ENCODE measurements around the gene ZNF619.

The ZNF619 gene

GRCh38 chr3:40477666-40478065, 744 bp downstream of the ZNF619 start:
- Histone ChIP-seq H2BK12ac (ENCODE audit: low read length in 2 of 2) (no peak overlapping the region), H3K9me3 (ENCODE audit: control insufficient read depth, low read length) (no peaks in the 10 kb centered on the region), H2BK120ac (ENCODE audit: low read depth, low read length) (no peak overlapping the region), H4K91ac (ENCODE audit: low read length) (no peak overlapping the region), H2AFZ (ENCODE audit: low read depth, low read length) (peak overlapping the region; percentile 43), H3K79me1 (replicated peaks; ENCODE audit: low read length, poor library complexity, severe bottlenecking) (peaks cover 12% of the 10 kb centered on the region), H2BK5ac (ENCODE audit: low read depth, low read length, poor library complexity, severe bottlenecking) (no peak overlapping the region), H3K4me1 (ENCODE audit: control insufficient read depth, insufficient read depth, low read depth, low read length) (peaks cover 3% of the 10 kb centered on the region), H3K23ac (ENCODE audit: low read length in 2 of 2) (no peak overlapping the region), H3K4ac (ENCODE audit: low read depth in 1 of 2, low read length in 2 of 2) (no peak overlapping the region), H3K4me2 (ENCODE audit: low read length, poor library complexity, severe bottlenecking) (peak overlapping the region; percentile 66), H3K14ac (ENCODE audit: low read length in 2 of 2) (no peak overlapping the region), H2BK15ac (ENCODE audit: low read depth, poor library complexity, severe bottlenecking) (no peak overlapping the region), H2AK5ac (ENCODE audit: low read length, severe bottlenecking) (no peak overlapping the region), H3K27me3 (ENCODE audit: control insufficient read depth in 1 of 2, insufficient read depth in 1 of 2, low read length in 2 of 2) (no peaks in the 10 kb centered on the region), H3K4me3 (ENCODE audit: insufficient read depth in 1 of 2, low read depth in 1 of 2, low read length in 2 of 2) (peak overlapping the region in 1 of 2 experiments; percentile 96), H3K27ac (ENCODE audit: low read length, poor library complexity, severe bottlenecking) (no peak overlapping the region), H4K8ac (ENCODE audit: low read length) (peak overlapping the region; percentile 94), H3K9ac (ENCODE audit: low read length) (peak overlapping the region; percentile 95), H3K18ac (ENCODE audit: low read depth in 1 of 2, low read length in 2 of 2) (no peak overlapping the region), H3K36me3 (ENCODE audit: control insufficient read depth in 1 of 2, insufficient read depth in 2 of 2, low read depth in 1 of 2, low read length in 2 of 2) (peaks cover 13 to 40% of the 10 kb centered on the region in 2 experiments)
- peak; percentile 16 for DNase-seq
- 98% methylated on average over 3 of the region's 4 CpGs for WGBS

GRCh38 chr3:40487172-40487571, 10.2 kb downstream of the ZNF619 start:
- Histone ChIP-seq H3K27ac (ENCODE audit: low read length, poor library complexity, severe bottlenecking) (no peak overlapping the region), H3K4me1 (ENCODE audit: control insufficient read depth, insufficient read depth, low read depth, low read length) (no peaks in the 10 kb centered on the region), H3K9me3 (ENCODE audit: control insufficient read depth, low read length) (peaks cover 24% of the 10 kb centered on the region), H3K4me2 (ENCODE audit: low read length, poor library complexity, severe bottlenecking) (no peak overlapping the region), H3K36me3 (ENCODE audit: control insufficient read depth in 1 of 2, insufficient read depth in 2 of 2, low read depth in 1 of 2, low read length in 2 of 2) (peaks cover 21 to 53% of the 10 kb centered on the region in 2 experiments), H3K18ac (ENCODE audit: low read depth in 1 of 2, low read length in 2 of 2) (no peak overlapping the region), H3K27me3 (ENCODE audit: control insufficient read depth in 1 of 2, insufficient read depth in 1 of 2, low read length in 2 of 2) (no peaks in the 10 kb centered on the region), H4K91ac (ENCODE audit: low read length) (no peak overlapping the region), H2BK120ac (ENCODE audit: low read depth, low read length) (no peak overlapping the region), H2BK12ac (ENCODE audit: low read length in 2 of 2) (no peak overlapping the region), H3K79me1 (replicated peaks; ENCODE audit: low read length, poor library complexity, severe bottlenecking) (peaks cover 2% of the 10 kb centered on the region), H2BK5ac (ENCODE audit: low read depth, low read length, poor library complexity, severe bottlenecking) (no peak overlapping the region), H3K4me3 (ENCODE audit: insufficient read depth in 1 of 2, low read depth in 1 of 2, low read length in 2 of 2) (no peak overlapping the region), H3K23ac (ENCODE audit: low read length in 2 of 2) (no peak overlapping the region), H3K4ac (ENCODE audit: low read depth in 1 of 2, low read length in 2 of 2) (no peak overlapping the region), H2BK15ac (ENCODE audit: low read depth, poor library complexity, severe bottlenecking) (no peak overlapping the region), H3K9ac (ENCODE audit: low read length) (no peak overlapping the region), H2AK5ac (ENCODE audit: low read length, severe bottlenecking) (no peak overlapping the region), H3K14ac (ENCODE audit: low read length in 2 of 2) (no peak overlapping the region), H2AFZ (ENCODE audit: low read depth, low read length) (no peak overlapping the region), H4K8ac (ENCODE audit: low read length) (no peak overlapping the region)
- 100% methylated on average over 3 of the region's 3 CpGs for WGBS
- DNase-seq: no peak

GRCh38 chr3:40490916-40491315, 14.0 kb downstream of the ZNF619 start:
- no peak overlapping the region for H2BK12ac ChIP-seq (ENCODE audit: low read length in 2 of 2)
- no peak overlapping the region for H3K18ac ChIP-seq (ENCODE audit: low read depth in 1 of 2, low read length in 2 of 2)
- no peak for DNase-seq
- H2BK5ac ChIP-seq (ENCODE audit: low read depth, low read length, poor library complexity, severe bottlenecking): no peak overlapping the region
- H3K27ac ChIP-seq (ENCODE audit: low read length, poor library complexity, severe bottlenecking): no peak overlapping the region
- H3K4me3 ChIP-seq (ENCODE audit: insufficient read depth in 1 of 2, low read depth in 1 of 2, low read length in 2 of 2): no peak overlapping the region
- no peak overlapping the region for H3K14ac ChIP-seq (ENCODE audit: low read length in 2 of 2)
- H2BK120ac ChIP-seq (ENCODE audit: low read depth, low read length): no peak overlapping the region
- no peak overlapping the region for H2AFZ ChIP-seq (ENCODE audit: low read depth, low read length)
- H3K23ac ChIP-seq (ENCODE audit: low read length in 2 of 2): no peak overlapping the region
- H3K79me1 ChIP-seq (replicated peaks; ENCODE audit: low read length, poor library complexity, severe bottlenecking): no peaks in the 10 kb centered on the region
- 90% methylated on average over 2 of the region's 5 CpGs for WGBS
- no peak overlapping the region for H4K91ac ChIP-seq (ENCODE audit: low read length)
- H2BK15ac ChIP-seq (ENCODE audit: low read depth, poor library complexity, severe bottlenecking): no peak overlapping the region
- H3K27me3 ChIP-seq (ENCODE audit: control insufficient read depth in 1 of 2, insufficient read depth in 1 of 2, low read length in 2 of 2): no peaks in the 10 kb centered on the region
- no peak overlapping the region for H3K4me2 ChIP-seq (ENCODE audit: low read length, poor library complexity, severe bottlenecking)
- H2AK5ac ChIP-seq (ENCODE audit: low read length, severe bottlenecking): no peak overlapping the region
- H3K4me1 ChIP-seq (ENCODE audit: control insufficient read depth, insufficient read depth, low read depth, low read length): no peaks in the 10 kb centered on the region
- H3K36me3 ChIP-seq (ENCODE audit: control insufficient read depth in 1 of 2, insufficient read depth in 2 of 2, low read depth in 1 of 2, low read length in 2 of 2): peaks cover 12 to 25% of the 10 kb centered on the region in 2 experiments
- peaks cover 24% of the 10 kb centered on the region for H3K9me3 ChIP-seq (ENCODE audit: control insufficient read depth, low read length)
- no peak overlapping the region for H3K9ac ChIP-seq (ENCODE audit: low read length)
- H4K8ac ChIP-seq (ENCODE audit: low read length): no peak overlapping the region
- H3K4ac ChIP-seq (ENCODE audit: low read depth in 1 of 2, low read length in 2 of 2): no peak overlapping the region

DNA sequence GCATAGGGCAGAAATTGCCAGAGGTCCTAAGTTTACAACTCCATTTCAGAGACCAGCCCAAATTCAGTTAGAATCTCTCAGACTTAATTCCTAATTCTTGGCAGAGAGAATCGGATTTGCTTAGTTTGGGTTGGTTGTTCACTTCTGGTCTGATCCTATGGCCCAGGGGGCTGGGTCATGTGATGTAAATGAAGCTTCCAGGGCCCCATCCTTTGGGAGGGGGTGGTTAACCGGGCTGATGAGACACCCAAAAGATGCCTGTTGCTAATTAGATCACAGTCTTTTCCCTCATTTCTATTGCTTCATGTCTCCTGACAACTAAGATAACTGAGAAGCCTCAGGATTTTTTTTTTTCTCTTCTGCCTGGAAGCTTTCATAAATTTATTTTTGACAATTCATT, 17.8 kb downstream of the ZNF619 start:
- no peaks in the 10 kb centered on the region for H3K9me3 ChIP-seq (ENCODE audit: control insufficient read depth, low read length)
- no peaks in the 10 kb centered on the region for H3K4me1 ChIP-seq (ENCODE audit: control insufficient read depth, insufficient read depth, low read depth, low read length)
- 83% methylated on average over 1 of the region's 2 CpGs for WGBS
- H3K27me3 ChIP-seq (ENCODE audit: control insufficient read depth in 1 of 2, insufficient read depth in 1 of 2, low read length in 2 of 2): no peaks in the 10 kb centered on the region
- no peak overlapping the region for H3K4ac ChIP-seq (ENCODE audit: low read depth in 1 of 2, low read length in 2 of 2)
- no peak overlapping the region for H3K18ac ChIP-seq (ENCODE audit: low read depth in 1 of 2, low read length in 2 of 2)
- no peaks in the 10 kb centered on the region for H3K79me1 ChIP-seq (replicated peaks; ENCODE audit: low read length, poor library complexity, severe bottlenecking)
- H2BK120ac ChIP-seq (ENCODE audit: low read depth, low read length): no peak overlapping the region
- no peak overlapping the region for H3K14ac ChIP-seq (ENCODE audit: low read length in 2 of 2)
- DNase-seq: no peak
- peak overlapping the region; percentile 74 for H3K9ac ChIP-seq (ENCODE audit: low read length)
- H3K4me3 ChIP-seq (ENCODE audit: insufficient read depth in 1 of 2, low read depth in 1 of 2, low read length in 2 of 2): no peak overlapping the region
- H3K4me2 ChIP-seq (ENCODE audit: low read length, poor library complexity, severe bottlenecking): no peak overlapping the region
- H2BK15ac ChIP-seq (ENCODE audit: low read depth, poor library complexity, severe bottlenecking): no peak overlapping the region
- no peak overlapping the region for H2AFZ ChIP-seq (ENCODE audit: low read depth, low read length)
- H3K27ac ChIP-seq (ENCODE audit: low read length, poor library complexity, severe bottlenecking): no peak overlapping the region
- H4K91ac ChIP-seq (ENCODE audit: low read length): no peak overlapping the region
- no peak overlapping the region for H2AK5ac ChIP-seq (ENCODE audit: low read length, severe bottlenecking)
- no peak overlapping the region for H3K23ac ChIP-seq (ENCODE audit: low read length in 2 of 2)
- no peak overlapping the region for H4K8ac ChIP-seq (ENCODE audit: low read length)
- no peaks in the 10 kb centered on the region for H3K36me3 ChIP-seq (ENCODE audit: control insufficient read depth in 1 of 2, insufficient read depth in 2 of 2, low read depth in 1 of 2, low read length in 2 of 2)
- no peak overlapping the region for H2BK5ac ChIP-seq (ENCODE audit: low read depth, low read length, poor library complexity, severe bottlenecking)
- H2BK12ac ChIP-seq (ENCODE audit: low read length in 2 of 2): no peak overlapping the region

Data from mesenchymal stem cell (in vitro differentiated cells and primary cell).